K562 (cell line): Measurements from ENCODE around the gene TMED6. TPM values are rescaled to one million over a fixed set of nuclear protein-coding genes. Genes with fewer than 3 reads are reported as not detected.

Experiments used
- ATAC-seq: fragments of 200-7000 bp; cut with Tn5 transposase; 3 replicates; pipeline ENCODE4 v1.9.1; 2020; ENCODE audit warnings: moderate library complexity
- BruUV-seq: library from RNA; stranded (reverse); fragments of 400-500 nt; replicated peaks from 2 replicates; lab custom pipeline; 2021; lab: Mats Ljungman, UMichigan
- CTCF ChIA-PET: fragments of 300-600 bp; formaldehyde crosslinking; extraction: SDS; loops from one replicate; lab custom pipeline; 2021; ENCODE audit warnings: low intra/inter-chr PET ratio; lab: Yijun Ruan, JAX
- POLR2A ChIA-PET: fragments of 300-600, 350-650 bp; sonication (Branson Sonifier 250); formaldehyde crosslinking; extraction: SDS; loops from one replicate; lab custom pipeline; 2021; ENCODE audit warnings: antibody characterized with exemption, inconsistent platforms; lab: Yijun Ruan, JAX
- DNase-seq, 4 experiments: peaks; one replicate each; pipeline versions ENCODE4 v3.0.0 to v3.0.0-alpha.2; 2011 to 2018; ENCODE audit warnings: low spot score in 3 of 4, mixed read lengths in 3 of 4; ENCODE audit errors: extremely low read depth in 1 of 4
- FAIRE-seq: peaks from 2 replicates; lab custom pipeline; 2011; peaks lifted over from hg19 to GRCh38; lab: Jason Lieb, UNC
- H2AFZ ChIP-seq: 2 replicates; pipeline ENCODE4 v1.6.0; 2011; ENCODE audit warnings: low read depth, low read length, control low read depth, inconsistent platforms
- H3K27ac ChIP-seq: fragments of 200-600 bp; 3 replicates; pipeline ENCODE4 v1.8.0; 2011; ENCODE audit warnings: low read depth, mild to moderate bottlenecking, control low read depth, inconsistent platforms, low read length, moderate library complexity, mixed read lengths; ENCODE audit errors: extremely low read depth
- H3K27me3 ChIP-seq, 2 experiments: fragments of 300-600 bp in 1 of 2; 2 replicates in 1 of 2; 3 replicates in 1 of 2; pipeline versions ENCODE4 v1.6.0 to v1.8.0; 2011; ENCODE audit warnings: inconsistent platforms in 2 of 2, low read length in 2 of 2, mild to moderate bottlenecking in 1 of 2, mixed read lengths in 1 of 2, moderate library complexity in 1 of 2; ENCODE audit not compliant: control insufficient read depth in 2 of 2, insufficient read depth in 2 of 2
- H3K36me3 ChIP-seq: fragments of 300-600 bp; 3 replicates; pipeline ENCODE4 v1.8.0; 2011; ENCODE audit warnings: mild to moderate bottlenecking, low read length, inconsistent platforms; ENCODE audit not compliant: control insufficient read depth, insufficient read depth
- H3K4me1 ChIP-seq, 2 experiments: fragments of 200-600 bp in 1 of 2; replicated peaks in 1 of 2; 2 replicates in 1 of 2; 3 replicates in 1 of 2; pipeline versions ENCODE4 v1.5.1 to v1.8.0; 2011; ENCODE audit warnings: inconsistent platforms in 2 of 2, low read length in 2 of 2, mild to moderate bottlenecking in 1 of 2, mixed read lengths in 1 of 2, moderate library complexity in 1 of 2; ENCODE audit not compliant: control insufficient read depth in 2 of 2, insufficient read depth in 2 of 2
- H3K4me2 ChIP-seq: 2 replicates; pipeline ENCODE4 v1.6.1; 2011; ENCODE audit warnings: low read length, control low read depth, inconsistent platforms, mixed read lengths; ENCODE audit not compliant: insufficient read depth
- H3K4me3 ChIP-seq: fragments of 200-600 bp; sonication (generic), shearing (Covaris generic); 2 replicates; pipeline ENCODE4 v1.5.1; 2016; ENCODE audit warnings: control low read depth, inconsistent platforms
- H3K79me2 ChIP-seq: fragments of 200-600 bp; 3 replicates; pipeline ENCODE4 v1.8.0; 2011; ENCODE audit warnings: low read length, inconsistent platforms; ENCODE audit not compliant: control insufficient read depth, insufficient read depth
- H3K9ac ChIP-seq, 2 experiments: 2 replicates each; pipeline versions ENCODE4 v1.6.0 to v1.6.1; 2011; ENCODE audit warnings: low read depth in 2 of 2, low read length in 2 of 2, control low read depth in 1 of 2, inconsistent platforms in 1 of 2, mild to moderate bottlenecking in 1 of 2, mixed read lengths in 1 of 2; ENCODE audit not compliant: insufficient read depth in 1 of 2
- H3K9me1 ChIP-seq: one replicate; pipeline ENCODE4 v1.6.0; 2011; ENCODE audit warnings: inconsistent platforms, mild to moderate bottlenecking, low read length, moderate library complexity; ENCODE audit not compliant: control insufficient read depth, insufficient read depth
- H3K9me3 ChIP-seq: replicated peaks from 2 replicates; pipeline ENCODE4 v1.5.1; 2011; ENCODE audit warnings: low read depth, low read length, inconsistent platforms; ENCODE audit not compliant: control insufficient read depth, insufficient read depth
- H4K20me1 ChIP-seq: replicated peaks from 2 replicates; pipeline ENCODE4 v1.6.1; 2011; ENCODE audit warnings: low read length, inconsistent platforms, mixed read lengths; ENCODE audit not compliant: control insufficient read depth, insufficient read depth
- BRF1 ChIP-seq: IDR thresholded peaks from 3 replicates; pipeline ENCODE4 v1.6.1; 2011; ENCODE audit warnings: borderline replicate concordance, mild to moderate bottlenecking; ENCODE audit not compliant: insufficient read length; ENCODE audit errors: extremely low read depth
- CAMTA2 ChIP-seq: fragments of 250-450 bp; sonication (Bioruptor Pico); conservative IDR thresholded peaks from 2 replicates; pipeline ENCODE4 v1.5.1; 2022
- FUS ChIP-seq: fragments of 200-400 bp; formaldehyde crosslinking; optimal IDR thresholded peaks from 2 replicates; pipeline ENCODE3; 2017; ENCODE audit warnings: low read depth, low read length
- HES1 ChIP-seq: fragments of 450-650 bp; IDR thresholded peaks from 2 replicates; pipeline ENCODE4 v1.6.1; 2016; ENCODE audit warnings: low read depth, mild to moderate bottlenecking, moderate library complexity
- HMG20B ChIP-seq: fragments of 250-450 bp; sonication (Bioruptor Pico); IDR thresholded peaks from 2 replicates; pipeline ENCODE4 v1.5.0; 2021; ENCODE audit warnings: mild to moderate bottlenecking
- IRF9 ChIP-seq: fragments of 450-650 bp; IDR thresholded peaks from 2 replicates; pipeline ENCODE4 v1.6.1; 2016; ENCODE audit warnings: missing biosample characterization, missing genetic modification characterization
- MYC ChIP-seq, 2 experiments: fragments of 250-450 bp in 1 of 2; sonication (Bioruptor Pico) in 1 of 2; IDR thresholded peaks; 2 replicates each; pipeline versions ENCODE4 v1.5.1 to v1.6.1; 2012 to 2021; ENCODE audit warnings: low read depth in 2 of 2, borderline replicate concordance in 1 of 2, improper control_type of control experiment in 1 of 2, low read length in 1 of 2, mild to moderate bottlenecking in 1 of 2, moderate library complexity in 1 of 2
- PHF20 ChIP-seq: fragments of 450-650 bp; IDR thresholded peaks from 2 replicates; pipeline ENCODE4 v1.6.1; 2018; ENCODE audit not compliant: partially characterized antibody
- POLR3G ChIP-seq: IDR thresholded peaks from 2 replicates; pipeline ENCODE4 v1.6.1; 2011; ENCODE audit not compliant: insufficient read length, insufficient replicate concordance; ENCODE audit errors: extremely low read depth
- RAD21 ChIP-seq, 2 experiments: fragments of 250-450 bp in 1 of 2; fragments of 450-650 bp in 1 of 2; sonication (Bioruptor Pico) in 1 of 2; formaldehyde crosslinking in 1 of 2; IDR thresholded peaks in 1 of 2; conservative IDR thresholded peaks in 1 of 2; 2 replicates each; pipeline versions ENCODE4 v1.4.0 to v1.8.0; 2020 to 2022; ENCODE audit warnings: mild to moderate bottlenecking in 2 of 2, moderate library complexity in 1 of 2
- RBM14 ChIP-seq: fragments of 200-400 bp; formaldehyde crosslinking; IDR thresholded peaks from 2 replicates; pipeline ENCODE4 v1.6.1; 2018; ENCODE audit warnings: low read depth, mild to moderate bottlenecking, low read length, moderate library complexity, borderline replicate concordance; ENCODE audit not compliant: insufficient read depth
- RCOR1 ChIP-seq, 2 experiments: IDR thresholded peaks; 2 replicates each; pipeline ENCODE4 v1.6.1; 2012; ENCODE audit warnings: low read depth in 2 of 2, low read length in 2 of 2, borderline replicate concordance in 1 of 2, improper control_type of control experiment in 1 of 2
- RNF2 ChIP-seq: sonication (generic); IDR thresholded peaks from 2 replicates; pipeline ENCODE4 v1.6.1; 2016
- ZNF551 ChIP-seq: fragments of 250-450 bp; sonication (Bioruptor Pico); IDR thresholded peaks from 2 replicates; pipeline ENCODE4 v1.5.0; 2021; ENCODE audit warnings: mild to moderate bottlenecking, moderate library complexity
- ZNF583 ChIP-seq: fragments of 250-450 bp; sonication (Bioruptor Pico); IDR thresholded peaks from 2 replicates; pipeline ENCODE4 v1.4.0; 2020
- WGBS: fragments of 100-300 bp; shearing (Covaris generic); methylation state at CpG from one replicate; pipeline ENCODE4 v1.1.6; 2016; ENCODE audit warnings: low coverage, mixed read lengths; ENCODE audit not compliant: insufficient coverage; ENCODE audit errors: missing lambda C conversion rate; 5-methylcytosine and 5-hydroxymethylcytosine counted together
- in situ Hi-C: fragments of 300-500 bp; cut with MboI; formaldehyde crosslinking; loops from 4 replicates; pipeline ENCODE4 v1.15.0; 2018; ENCODE audit warnings: inconsistent platforms, mixed read lengths
- intact Hi-C: fragments of 100-400 bp; cut with micrococcal nuclease; formaldehyde crosslinking; loops from 2 replicates; pipeline ENCODE4 v1.14.2; 2022
- polyA plus RNA-seq, 8 experiments: library from polyadenylated mRNA; depleted of rRNA in 4 of 8; stranded (reverse) in 5 of 8; unstranded in 3 of 8; fragments of >200 nt; fragmentation: Nextera tagmentation in 2 of 8; fragmentation: Illumina TruSeq in 1 of 8; extraction: Ambion mirVana in 2 of 8; extraction: Trizol in 1 of 8; gene quantifications; 2 replicates each; pipeline versions ENCODE4 v1.2.1 to v1.2.3, GENCODE V29; 2011 to 2014; ENCODE audit warnings: inconsistent platforms in 1 of 8, missing spikeins in 1 of 8
- total RNA-seq, 7 experiments: library from RNA; depleted of rRNA in 6 of 7; stranded (reverse); fragments of >200 nt in 6 of 7; fragmentation: Illumina TruSeq in 2 of 7; extraction: Trizol in 2 of 7; gene quantifications; 2 replicates each; pipeline versions ENCODE4 v1.2.1 to v1.2.3, GENCODE V29; 2011 to 2021; ENCODE audit warnings: low replicate concordance in 1 of 7
- TF ChIP-seq, protein P1 (sequence below): sonication (generic); formaldehyde crosslinking; IDR thresholded peaks from 2 replicates; pipeline ENCODE4 v1.8.0; 2022; ENCODE audit warnings: missing genetic modification reagents, mild to moderate bottlenecking, borderline replicate concordance

TMED6 gene
- total and polyA plus RNA-seq, 9 of the 15 experiments (the other 6 are each of a cell fraction or from before 2014, with no cell fraction given), result 0.14 to 0.45 (median 0.25) TPM; not detected in 2

GRCh38 chr16:69393898-69394849, 42.6 kb upstream of the TMED6 start:
- H3K4me1 ChIP-seq, result peaks cover 0 to 7% of the 10 kb centered on the region in 2 experiments; a peak in 3 of 5 replicates
- TF ChIP-seq ZNF551 (CRISPR knock-in tag) (no peak), RCOR1 (IDR thresholded peaks at IDR 0.05; ENCODE audit: borderline replicate concordance in 1 of 2, low read depth in 2 of 2, low read length in 2 of 2) (no peak), BRF1 (no peak), RAD21 (CRISPR knock-in tag; conservative IDR thresholded peaks at IDR 0.05 in 1 of 2, IDR thresholded peaks at IDR 0.05 in 1 of 2) (no peak), PHF20 (no peak), POLR3G (no peak), HES1 (no peak), FUS (no peak), HMG20B (no peak), MYC (IDR thresholded peaks at IDR 0.05; ENCODE audit: low read depth, low read length) (no peak), MYC (CRISPR knock-in tag; IDR thresholded peaks at IDR 0.05; ENCODE audit: borderline replicate concordance, low read depth) (no peak), IRF9 (tag) (no peak), ZNF583 (no peak), CAMTA2 (CRISPR knock-in tag) (no peak), RNF2 (no peak), RBM14 (no peak)
- TF ChIP-seq, protein P1, sequence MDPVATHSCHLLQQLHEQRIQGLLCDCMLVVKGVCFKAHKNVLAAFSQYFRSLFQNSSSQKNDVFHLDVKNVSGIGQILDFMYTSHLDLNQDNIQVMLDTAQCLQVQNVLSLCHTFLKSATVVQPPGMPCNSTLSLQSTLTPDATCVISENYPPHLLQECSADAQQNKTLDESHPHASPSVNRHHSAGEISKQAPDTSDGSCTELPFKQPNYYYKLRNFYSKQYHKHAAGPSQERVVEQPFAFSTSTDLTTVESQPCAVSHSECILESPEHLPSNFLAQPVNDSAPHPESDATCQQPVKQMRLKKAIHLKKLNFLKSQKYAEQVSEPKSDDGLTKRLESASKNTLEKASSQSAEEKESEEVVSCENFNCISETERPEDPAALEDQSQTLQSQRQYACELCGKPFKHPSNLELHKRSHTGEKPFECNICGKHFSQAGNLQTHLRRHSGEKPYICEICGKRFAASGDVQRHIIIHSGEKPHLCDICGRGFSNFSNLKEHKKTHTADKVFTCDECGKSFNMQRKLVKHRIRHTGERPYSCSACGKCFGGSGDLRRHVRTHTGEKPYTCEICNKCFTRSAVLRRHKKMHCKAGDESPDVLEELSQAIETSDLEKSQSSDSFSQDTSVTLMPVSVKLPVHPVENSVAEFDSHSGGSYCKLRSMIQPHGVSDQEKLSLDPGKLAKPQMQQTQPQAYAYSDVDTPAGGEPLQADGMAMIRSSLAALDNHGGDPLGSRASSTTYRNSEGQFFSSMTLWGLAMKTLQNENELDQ (CRISPR knock-in tag), result no peak

More at GRCh38 chr16:69393898-69394849, 42.6 kb upstream of the TMED6 start:
- no peak overlapping the region for H3K4me3 ChIP-seq
- ATAC-seq, result no peak
- CTCF ChIA-PET, result interaction anchor here (2.3 kb wide), 1 partner anchor 361 kb away, joined by 8 read pairs; no protein-coding TSS in a partner anchor
- H2AFZ ChIP-seq, result no peak overlapping the region
- H3K4me2 ChIP-seq, result no peak overlapping the region
- H3K79me2 ChIP-seq, result no peaks in the 10 kb centered on the region
- in situ Hi-C loops, result no loop called here
- no peak for FAIRE-seq
- H3K27ac ChIP-seq, result no peak overlapping the region
- 36% methylated on average over 10 of the region's 10 CpGs for WGBS
- POLR2A ChIA-PET, result interaction anchor here (1.0 kb wide), 1 partner anchor 388 kb away, joined by 3 read pairs; no protein-coding TSS in a partner anchor
- H3K27me3 ChIP-seq, result no peaks in the 10 kb centered on the region
- H3K9me3 ChIP-seq, result no peaks in the 10 kb centered on the region
- peak overlapping the region in 1 of 2 experiments; percentile 49; a peak in 2 of 4 replicates for H3K9ac ChIP-seq
- H3K36me3 ChIP-seq, result no peaks in the 10 kb centered on the region
- no peaks in the 10 kb centered on the region for H3K9me1 ChIP-seq
- intact Hi-C loops, result loop anchor here (10.0 kb wide), 1 partner anchor 71 kb away; no protein-coding TSS in a partner anchor
- no peaks in the 10 kb centered on the region for H4K20me1 ChIP-seq
- DNase-seq, result no peak
- no TSS peak for BruUV-seq
